ENCODE measurements around the gene BTBD9. TPM values are rescaled to one million over a fixed set of nuclear protein-coding genes. Genes with fewer than 3 reads are reported as not detected.

BTBD9 gene
- total and polyA plus RNA-seq, 2 donors (not counting 3 experiments of a cell fraction or from before 2014, with no cell fraction given), result 4.9 to 15.0 TPM

DNA sequence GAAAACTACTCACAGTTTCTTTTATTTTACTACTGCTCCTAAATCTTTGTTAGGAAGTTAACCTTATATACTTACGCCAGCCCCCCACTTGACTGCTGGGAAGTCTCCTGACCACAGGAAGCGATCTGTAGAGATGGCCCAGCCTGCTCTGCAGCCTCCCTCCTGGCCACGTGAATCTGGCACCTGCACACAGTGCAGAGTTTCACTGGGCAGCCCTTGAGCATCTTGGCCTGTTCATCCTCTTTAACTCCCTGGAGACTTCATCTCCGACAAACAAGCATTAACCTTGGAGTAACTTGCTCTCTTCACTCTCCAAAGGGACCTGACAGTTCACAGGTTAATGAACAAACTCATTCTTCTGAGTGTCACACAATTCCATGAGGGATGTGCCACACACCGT, 294.1 kb downstream of the BTBD9 start:
- H4K20me1 ChIP-seq (replicated peaks; ENCODE audit: control insufficient read depth, extremely low read depth, insufficient read depth, low read length), result no peaks in the 10 kb centered on the region
- no peak for DNase-seq (ENCODE audit: low read depth, low spot score)
- no TSS peak for BruUV-seq (replicated peaks)
- no peak overlapping the region for H3K9ac ChIP-seq (replicated peaks; ENCODE audit: extremely low read depth, insufficient read depth, low read length)
- ChIA-PET POLR2A (no interaction called here), CTCF (no interaction called here)
- FAIRE-seq, result no peak
- H3K4me3 ChIP-seq (replicated peaks in 1 of 3; ENCODE audit: insufficient read depth in 1 of 3, low read depth in 1 of 3, low read length in 3 of 3), result no peak overlapping the region
- H3K79me2 ChIP-seq (ENCODE audit: control insufficient read depth, insufficient read depth, low read length), result no peaks in the 10 kb centered on the region
- no peaks in the 10 kb centered on the region for H3K9me3 ChIP-seq (replicated peaks; ENCODE audit: control insufficient read depth, insufficient read depth, low read length)
- peaks cover 10% of the 10 kb centered on the region for H3K4me1 ChIP-seq (ENCODE audit: control insufficient read depth, extremely low read depth, insufficient read depth, low read length)
- H3K36me3 ChIP-seq (ENCODE audit: control insufficient read depth in 2 of 2, extremely low read depth in 1 of 2, insufficient read depth in 2 of 2, low read length in 2 of 2), result peaks cover 0 to 1% of the 10 kb centered on the region in 2 experiments
- no peak overlapping the region for H3K4me2 ChIP-seq (ENCODE audit: insufficient read depth, low read length)
- H2AFZ ChIP-seq (ENCODE audit: low read depth, low read length), result no peak overlapping the region
- no peak overlapping the region for H3K27ac ChIP-seq (ENCODE audit: insufficient read depth, low read depth, low read length)
- no peaks in the 10 kb centered on the region for H3K9me1 ChIP-seq (replicated peaks; ENCODE audit: control insufficient read depth, extremely low read depth, insufficient read depth, low read length)
- H3K27me3 ChIP-seq (ENCODE audit: control insufficient read depth in 2 of 2, insufficient read depth in 2 of 2, low read length in 2 of 2), result no peaks in the 10 kb centered on the region
- intact Hi-C loops (cut with micrococcal nuclease), result no loop called here
- no peak for TF ChIP-seq MAX (IDR thresholded peaks at IDR 0.05; ENCODE audit: insufficient read depth, insufficient read length)
- no peak for TF ChIP-seq EZH2 (IDR thresholded peaks at IDR 0.05; ENCODE audit: borderline replicate concordance, low read depth, low read length, severe bottlenecking)
- no peak for TF ChIP-seq MYC (IDR thresholded peaks at IDR 0.05; ENCODE audit: low read depth, low read length)
- no peak for TF ChIP-seq POLR2AphosphoS5 (IDR thresholded peaks at IDR 0.05; ENCODE audit: insufficient read depth, low read depth, low read length)
- TF ChIP-seq JUN (IDR thresholded peaks at IDR 0.05; ENCODE audit: borderline replicate concordance, insufficient read depth, insufficient read length, low read depth), result no peak
- TF ChIP-seq POLR2A (IDR thresholded peaks at IDR 0.05; ENCODE audit: low read depth, low read length), result no peak
- no peak for TF ChIP-seq FOS (IDR thresholded peaks at IDR 0.05; ENCODE audit: borderline replicate concordance, insufficient read depth, low read length)
- TF ChIP-seq GATA2 (IDR thresholded peaks at IDR 0.05; ENCODE audit: insufficient read depth, insufficient read length, low read depth, low read length), result no peak
- TF ChIP-seq CTCF (IDR thresholded peaks at IDR 0.05; ENCODE audit: extremely low read depth in 1 of 2, insufficient read depth in 1 of 2, low read depth in 1 of 2, low read length in 2 of 2), result no peak
- dilution Hi-C loops (cut with MboI; ENCODE audit: extremely low pct_ligation_motif_present, low sequenced_read_pairs), result no loop called here

Data from endothelial cell of umbilical vein (primary cell).